Vagina (tissue), 2 donors: ENCODE results near the gene ACYP1.

ENCODE experiments used
- POLR2AphosphoS5 ChIP-seq, 2 donors: sonication (generic); formaldehyde crosslinking; IDR thresholded peaks; one replicate each; pipeline ENCODE4 v1.9.0; 2017; ENCODE audit warnings: antibody characterized with exemption in 2 of 2, mild to moderate bottlenecking in 2 of 2, low read depth in 1 of 2; ENCODE audit not compliant: insufficient read depth in 1 of 2
- TF ChIP-seq, protein P1 (sequence below), 3 experiments: fragments of 450-650 bp in 2 of 3; fragments of 200-600 bp in 1 of 3; sonication (generic) in 1 of 3; IDR thresholded peaks; one replicate each; pipeline ENCODE4 v1.5.1; 2017 to 2019; ENCODE audit warnings: antibody characterized with exemption in 3 of 3, mild to moderate bottlenecking in 2 of 3, moderate library complexity in 2 of 3

DNA sequence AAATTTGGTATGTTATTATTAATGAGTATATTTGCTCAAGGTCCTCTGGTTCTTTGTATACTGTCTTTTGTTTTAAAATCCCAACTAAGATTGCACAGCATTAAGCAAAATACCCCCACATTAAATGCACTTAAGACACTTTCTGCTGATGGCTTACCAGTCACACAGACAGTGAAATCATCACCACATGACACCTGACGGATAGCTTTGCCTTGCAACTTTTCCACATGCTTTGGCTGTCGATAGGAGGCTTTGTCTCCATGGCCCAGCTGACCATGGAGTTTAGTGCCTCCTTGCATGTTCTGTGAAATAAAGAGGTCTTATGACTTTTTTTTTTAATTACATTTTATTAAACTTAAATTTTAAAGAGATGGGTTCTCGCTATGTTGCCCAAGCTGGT lies 43.4 kb upstream of the ACYP1 start:
- TF ChIP-seq POLR2AphosphoS5 (IDR thresholded peaks at IDR 0.05; ENCODE audit: insufficient read depth in 1 of 2, low read depth in 1 of 2) = no peak
- TF ChIP-seq, protein P1, sequence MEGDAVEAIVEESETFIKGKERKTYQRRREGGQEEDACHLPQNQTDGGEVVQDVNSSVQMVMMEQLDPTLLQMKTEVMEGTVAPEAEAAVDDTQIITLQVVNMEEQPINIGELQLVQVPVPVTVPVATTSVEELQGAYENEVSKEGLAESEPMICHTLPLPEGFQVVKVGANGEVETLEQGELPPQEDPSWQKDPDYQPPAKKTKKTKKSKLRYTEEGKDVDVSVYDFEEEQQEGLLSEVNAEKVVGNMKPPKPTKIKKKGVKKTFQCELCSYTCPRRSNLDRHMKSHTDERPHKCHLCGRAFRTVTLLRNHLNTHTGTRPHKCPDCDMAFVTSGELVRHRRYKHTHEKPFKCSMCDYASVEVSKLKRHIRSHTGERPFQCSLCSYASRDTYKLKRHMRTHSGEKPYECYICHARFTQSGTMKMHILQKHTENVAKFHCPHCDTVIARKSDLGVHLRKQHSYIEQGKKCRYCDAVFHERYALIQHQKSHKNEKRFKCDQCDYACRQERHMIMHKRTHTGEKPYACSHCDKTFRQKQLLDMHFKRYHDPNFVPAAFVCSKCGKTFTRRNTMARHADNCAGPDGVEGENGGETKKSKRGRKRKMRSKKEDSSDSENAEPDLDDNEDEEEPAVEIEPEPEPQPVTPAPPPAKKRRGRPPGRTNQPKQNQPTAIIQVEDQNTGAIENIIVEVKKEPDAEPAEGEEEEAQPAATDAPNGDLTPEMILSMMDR (IDR thresholded peaks at IDR 0.05) = no peak
